ENCODE results near the gene ZNF236. TPM values are rescaled to one million over a fixed set of nuclear protein-coding genes. Genes with fewer than 3 reads are reported as not detected.

The ZNF236 gene
- total and polyA plus RNA-seq, 2 experiments from 2014 or later: 7.4 to 8.2 TPM

- Histone ChIP-seq H3K4me1 (ENCODE audit: insufficient read depth) (no peaks in the 10 kb centered on the region), H3K9me3 (ENCODE audit: low read depth) (no peaks in the 10 kb centered on the region), H3K36me3 (replicated peaks; ENCODE audit: insufficient read depth, low read depth) (no peaks in the 10 kb centered on the region), H3K4me2 (no peak overlapping the region), H3K4me3 (no peak overlapping the region), H3K27ac (no peak overlapping the region), H2AFZ (no peak overlapping the region), H3K9me2 (replicated peaks; ENCODE audit: insufficient read depth) (no peaks in the 10 kb centered on the region), H4K20me1 (ENCODE audit: insufficient read depth, poor library complexity, severe bottlenecking) (no peaks in the 10 kb centered on the region), H3K79me2 (no peaks in the 10 kb centered on the region), H3K27me3 (no peaks in the 10 kb centered on the region)
- no peak for DNase-seq (ENCODE audit: low spot score)
- 84% methylated on average over 18 of the region's 18 CpGs for WGBS (ENCODE audit: low lambda C conversion rate, missing lambda C conversion rate)
- TF ChIP-seq EZH2 (IDR thresholded peaks at IDR 0.05; ENCODE audit: borderline replicate concordance) (no peak), EZH2phosphoT487 (IDR thresholded peaks at IDR 0.05; ENCODE audit: low read depth, severe bottlenecking, unreplicated experiment) (no peak)
- TF ChIP-seq, protein P1, sequence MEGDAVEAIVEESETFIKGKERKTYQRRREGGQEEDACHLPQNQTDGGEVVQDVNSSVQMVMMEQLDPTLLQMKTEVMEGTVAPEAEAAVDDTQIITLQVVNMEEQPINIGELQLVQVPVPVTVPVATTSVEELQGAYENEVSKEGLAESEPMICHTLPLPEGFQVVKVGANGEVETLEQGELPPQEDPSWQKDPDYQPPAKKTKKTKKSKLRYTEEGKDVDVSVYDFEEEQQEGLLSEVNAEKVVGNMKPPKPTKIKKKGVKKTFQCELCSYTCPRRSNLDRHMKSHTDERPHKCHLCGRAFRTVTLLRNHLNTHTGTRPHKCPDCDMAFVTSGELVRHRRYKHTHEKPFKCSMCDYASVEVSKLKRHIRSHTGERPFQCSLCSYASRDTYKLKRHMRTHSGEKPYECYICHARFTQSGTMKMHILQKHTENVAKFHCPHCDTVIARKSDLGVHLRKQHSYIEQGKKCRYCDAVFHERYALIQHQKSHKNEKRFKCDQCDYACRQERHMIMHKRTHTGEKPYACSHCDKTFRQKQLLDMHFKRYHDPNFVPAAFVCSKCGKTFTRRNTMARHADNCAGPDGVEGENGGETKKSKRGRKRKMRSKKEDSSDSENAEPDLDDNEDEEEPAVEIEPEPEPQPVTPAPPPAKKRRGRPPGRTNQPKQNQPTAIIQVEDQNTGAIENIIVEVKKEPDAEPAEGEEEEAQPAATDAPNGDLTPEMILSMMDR (IDR thresholded peaks at IDR 0.05; ENCODE audit: poor library complexity): no peak
These were observed 191.6 kb downstream of the ZNF236 start for GRCh38 chr18:77013811-77014521.

- H3K27me3 ChIP-seq: no peaks in the 10 kb centered on the region
- WGBS (ENCODE audit: low lambda C conversion rate, missing lambda C conversion rate): 77% methylated on average over 5 of the region's 5 CpGs
- no peak for TF ChIP-seq EZH2 (IDR thresholded peaks at IDR 0.05; ENCODE audit: borderline replicate concordance)
- no peak for TF ChIP-seq EZH2phosphoT487 (IDR thresholded peaks at IDR 0.05; ENCODE audit: low read depth, severe bottlenecking, unreplicated experiment)
- TF ChIP-seq, protein P1 (IDR thresholded peaks at IDR 0.05; ENCODE audit: poor library complexity): no peak
- DNase-seq (ENCODE audit: low spot score): no peak
- H3K4me1 ChIP-seq (ENCODE audit: insufficient read depth): no peaks in the 10 kb centered on the region
- no peaks in the 10 kb centered on the region for H4K20me1 ChIP-seq (ENCODE audit: insufficient read depth, poor library complexity, severe bottlenecking)
- H3K4me3 ChIP-seq: no peak overlapping the region
- H3K4me2 ChIP-seq: no peak overlapping the region
- H3K9me3 ChIP-seq (ENCODE audit: low read depth): no peaks in the 10 kb centered on the region
- H3K36me3 ChIP-seq (replicated peaks; ENCODE audit: insufficient read depth, low read depth): no peaks in the 10 kb centered on the region
- no peaks in the 10 kb centered on the region for H3K79me2 ChIP-seq
- no peak overlapping the region for H2AFZ ChIP-seq
- H3K27ac ChIP-seq: no peak overlapping the region
- no peaks in the 10 kb centered on the region for H3K9me2 ChIP-seq (replicated peaks; ENCODE audit: insufficient read depth)
These were observed 192.2 kb downstream of the ZNF236 start for GRCh38 chr18:77014538-77014937.

DNA sequence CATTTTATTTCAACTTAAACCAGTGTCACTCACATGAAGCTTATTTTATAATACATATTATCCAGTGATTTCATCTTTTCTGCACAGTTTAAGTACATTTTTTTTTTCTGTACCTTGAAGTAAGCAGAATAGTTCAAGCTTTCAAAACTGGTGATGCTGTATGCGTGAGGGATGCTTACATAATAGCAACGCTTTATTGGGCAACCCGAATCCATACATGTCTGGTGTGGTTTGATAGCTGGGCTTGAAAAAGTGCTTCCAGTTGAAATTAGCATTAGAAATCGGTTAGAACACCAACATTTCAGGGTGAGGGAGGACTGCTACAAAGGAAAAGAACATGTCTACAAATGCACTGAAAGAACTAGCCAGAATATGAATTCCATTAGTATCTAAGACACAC is 192.8 kb downstream of the ZNF236 start:
- no peaks in the 10 kb centered on the region for H3K9me3 ChIP-seq (ENCODE audit: low read depth)
- H3K27me3 ChIP-seq: no peaks in the 10 kb centered on the region
- TF ChIP-seq EZH2phosphoT487 (IDR thresholded peaks at IDR 0.05; ENCODE audit: low read depth, severe bottlenecking, unreplicated experiment): no peak
- TF ChIP-seq, protein P1 (IDR thresholded peaks at IDR 0.05; ENCODE audit: poor library complexity): no peak
- TF ChIP-seq EZH2 (IDR thresholded peaks at IDR 0.05; ENCODE audit: borderline replicate concordance): no peak
- no peaks in the 10 kb centered on the region for H3K9me2 ChIP-seq (replicated peaks; ENCODE audit: insufficient read depth)
- H3K4me2 ChIP-seq: no peak overlapping the region
- H3K4me1 ChIP-seq (ENCODE audit: insufficient read depth): no peaks in the 10 kb centered on the region
- no peaks in the 10 kb centered on the region for H4K20me1 ChIP-seq (ENCODE audit: insufficient read depth, poor library complexity, severe bottlenecking)
- H3K79me2 ChIP-seq: no peaks in the 10 kb centered on the region
- no peak overlapping the region for H2AFZ ChIP-seq
- no peak overlapping the region for H3K27ac ChIP-seq
- 68% methylated on average over 4 of the region's 4 CpGs for WGBS (ENCODE audit: low lambda C conversion rate, missing lambda C conversion rate)
- no peaks in the 10 kb centered on the region for H3K36me3 ChIP-seq (replicated peaks; ENCODE audit: insufficient read depth, low read depth)
- no peak overlapping the region for H3K4me3 ChIP-seq
- no peak for DNase-seq (ENCODE audit: low spot score)
